NCI-H1105 treated with DMSO at 0.1 percent for 48 hours (cell line): Measurements from ENCODE around the gene AZU1.
A peak's percentile ranks its signal among the peaks of the same experiment; 100 is the strongest.
"Not testable (repeated sequence)": the region's sequence is repeated elsewhere in the genome, so short reads cannot be mapped to it uniquely, and the experiment has no call there.

ENCODE experiments used
- DNase-seq: peaks from one replicate; lab custom pipeline; 2025; lab: John Stamatoyannopoulos, UW

The AZU1 gene

GRCh38 chr19:831407-832369 is 4.1 kb downstream of the AZU1 start:
- DNase-seq, result no peak

- no peak for DNase-seq
Observed at GRCh38 chr19:834216-834615, 6.6 kb downstream of the AZU1 start.

- no peak for DNase-seq
Observed at GRCh38 chr19:835210-835810, 7.7 kb downstream of the AZU1 start.

GRCh38 chr19:840519-841206 is 13.0 kb downstream of the AZU1 start, which contains the start of gene PRTN3:
Gene PRTN3 (plus strand): TSS chr19:840999. CDS start chr19:841009, 10 bp downstream.
- DNase-seq, result no peak

GRCh38 chr19:842802-843179 is 15.2 kb downstream of the AZU1 start:
- not testable (repeated sequence) for DNase-seq

GRCh38 chr19:843180-843835 is 15.7 kb downstream of the AZU1 start:
- peak; percentile 30 for DNase-seq

GRCh38 chr19:843836-844545 is 16.4 kb downstream of the AZU1 start:
- no peak for DNase-seq

GRCh38 chr19:844546-844971 is 16.9 kb downstream of the AZU1 start:
- DNase-seq, result no peak

- no peak for DNase-seq
Observed at GRCh38 chr19:845707-846521, 18.3 kb downstream of the AZU1 start.

- DNase-seq, result no peak
Observed at GRCh38 chr19:848386-848921, 20.8 kb downstream of the AZU1 start.

- not testable (repeated sequence) for DNase-seq
Observed at GRCh38 chr19:849195-849594, 21.6 kb downstream of the AZU1 start.

GRCh38 chr19:850221-850978 is 22.8 kb downstream of the AZU1 start:
- no peak for DNase-seq

- DNase-seq, result no peak
Observed at GRCh38 chr19:850979-851335, 23.3 kb downstream of the AZU1 start.

- no peak for DNase-seq
Observed at GRCh38 chr19:852136-853013, 24.7 kb downstream of the AZU1 start, which contains the start of gene ELANE. Gene ELANE (plus strand): TSS chr19:852303. CDS start chr19:852329, 26 bp downstream.

GRCh38 chr19:853014-853585 is 25.5 kb downstream of the AZU1 start:
- DNase-seq, result no peak

GRCh38 chr19:853614-854220 is 26.1 kb downstream of the AZU1 start:
- not testable (repeated sequence) for DNase-seq

- DNase-seq, result no peak
Observed at GRCh38 chr19:854549-854948, 26.9 kb downstream of the AZU1 start.

- DNase-seq, result no peak
Observed at GRCh38 chr19:855142-855541, 27.5 kb downstream of the AZU1 start.
